HG02642 (cell line): Measurements from ENCODE around the gene GRM5.
"Not testable (repeated sequence)": the region's sequence is repeated elsewhere in the genome, so short reads cannot be mapped to it uniquely, and the experiment has no call there.

Experiments
- ATAC-seq: cut with Tn5 transposase; IDR thresholded peaks from one replicate; pipeline ENCODE4 v1.9.1; 2021; ENCODE audit warnings: mild to moderate bottlenecking; ENCODE audit not compliant: unreplicated experiment, poor library complexity

GRM5 gene

GRCh38 chr11:88469561-88470225 is 596.1 kb downstream of the GRM5 start:
- no peak for ATAC-seq

- ATAC-seq = no peak
Measured at GRCh38 chr11:88464528-88464927, 601.3 kb downstream of the GRM5 start.

GRCh38 chr11:88463301-88463700 is 602.5 kb downstream of the GRM5 start:
- not testable (repeated sequence) for ATAC-seq

GRCh38 chr11:88458047-88458446 is 607.7 kb downstream of the GRM5 start:
- ATAC-seq = not testable (repeated sequence)

- no peak for ATAC-seq
Measured at GRCh38 chr11:88455974-88456373, 609.8 kb downstream of the GRM5 start.

- ATAC-seq = no peak
Measured at GRCh38 chr11:88454881-88455280, 610.9 kb downstream of the GRM5 start.
